Measurements from ENCODE around the gene CDHR3.

DNA sequence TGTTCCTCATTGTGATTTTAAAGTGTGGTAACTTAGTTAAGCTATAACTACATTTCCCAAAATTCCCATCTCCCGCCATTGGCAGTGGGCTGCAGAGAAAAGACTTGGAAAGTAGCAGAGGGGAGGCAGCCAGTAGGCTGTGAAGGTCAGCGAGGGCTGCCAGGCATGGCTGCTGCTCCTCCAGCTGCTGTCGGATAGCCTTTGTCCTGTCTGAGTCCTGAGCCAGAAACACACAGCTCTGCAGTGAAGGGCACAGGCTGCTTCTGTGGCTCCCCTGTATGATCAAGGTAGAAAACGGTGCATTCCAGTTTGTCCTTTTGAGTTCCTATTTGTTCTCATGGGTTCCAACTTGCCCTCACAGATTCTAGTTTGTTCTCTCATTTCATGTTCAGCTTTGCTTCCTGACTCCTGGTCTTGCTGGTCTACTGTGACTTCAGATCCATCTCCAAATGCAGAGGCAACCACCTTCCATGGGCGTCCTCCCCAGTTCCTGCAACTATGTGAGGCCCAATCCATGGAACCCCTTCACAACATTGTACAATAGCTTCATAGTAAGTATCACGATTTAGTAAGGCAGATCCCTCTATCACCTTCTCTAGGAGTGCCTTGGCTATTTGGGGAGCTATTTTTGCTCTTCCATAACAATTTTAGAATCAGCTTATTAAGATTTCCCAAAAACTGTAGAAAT is 117.4 kb downstream of the CDHR3 start:
- TF ChIP-seq GATA2 (IDR thresholded peaks at IDR 0.05; ENCODE audit: low read depth, low read length) (no peak), GATA3 (IDR thresholded peaks at IDR 0.05; ENCODE audit: low read depth, low read length) (no peak)
